Cortex of kidney (tissue), 1 donor: Measurements from ENCODE around the gene ONECUT3.
"Not testable (repeated sequence)": the region's sequence is repeated elsewhere in the genome, so short reads cannot be mapped to it uniquely, and the experiment has no call there.

Source experiments
- DNase-seq: peaks from one replicate; lab custom pipeline; 2025; lab: John Stamatoyannopoulos, UW

The ONECUT3 gene

DNA sequence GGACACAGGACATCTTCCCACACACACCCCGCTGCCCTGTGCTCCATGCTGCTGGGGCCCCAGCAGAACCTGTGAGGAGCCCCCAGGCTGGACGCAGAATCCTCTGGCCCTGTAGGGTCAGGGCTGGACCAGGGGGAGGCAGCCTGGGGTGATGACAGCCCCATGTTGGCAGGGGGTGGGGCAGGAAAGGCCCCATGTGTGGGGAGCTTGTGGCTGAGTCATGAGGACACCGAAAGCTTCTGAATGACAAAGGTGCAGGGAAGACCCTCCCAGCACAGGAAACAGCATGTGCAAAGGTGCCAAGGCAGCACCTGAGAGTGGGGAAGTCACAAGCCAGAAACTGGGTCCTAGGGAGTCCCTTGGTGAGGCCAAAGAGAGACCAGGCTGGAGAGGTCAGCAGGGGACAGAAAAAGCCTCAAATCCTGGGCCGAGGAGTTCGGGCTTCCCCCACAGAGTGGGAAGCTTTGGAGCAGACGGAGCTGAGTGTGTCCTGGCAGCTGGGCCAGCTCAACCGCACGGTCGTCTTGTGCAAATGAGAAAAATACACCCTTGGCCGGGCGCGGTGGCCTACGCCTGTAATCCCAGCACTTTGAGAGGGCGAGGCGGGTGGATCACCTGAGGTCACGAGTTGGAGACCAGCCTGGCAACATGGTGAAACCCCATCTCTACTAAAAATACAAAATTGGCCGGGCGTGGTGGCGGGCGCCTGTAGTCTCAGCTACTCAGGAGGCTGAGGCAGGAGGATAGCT is 41.3 kb downstream of the ONECUT3 start:
- no peak for DNase-seq

DNA sequence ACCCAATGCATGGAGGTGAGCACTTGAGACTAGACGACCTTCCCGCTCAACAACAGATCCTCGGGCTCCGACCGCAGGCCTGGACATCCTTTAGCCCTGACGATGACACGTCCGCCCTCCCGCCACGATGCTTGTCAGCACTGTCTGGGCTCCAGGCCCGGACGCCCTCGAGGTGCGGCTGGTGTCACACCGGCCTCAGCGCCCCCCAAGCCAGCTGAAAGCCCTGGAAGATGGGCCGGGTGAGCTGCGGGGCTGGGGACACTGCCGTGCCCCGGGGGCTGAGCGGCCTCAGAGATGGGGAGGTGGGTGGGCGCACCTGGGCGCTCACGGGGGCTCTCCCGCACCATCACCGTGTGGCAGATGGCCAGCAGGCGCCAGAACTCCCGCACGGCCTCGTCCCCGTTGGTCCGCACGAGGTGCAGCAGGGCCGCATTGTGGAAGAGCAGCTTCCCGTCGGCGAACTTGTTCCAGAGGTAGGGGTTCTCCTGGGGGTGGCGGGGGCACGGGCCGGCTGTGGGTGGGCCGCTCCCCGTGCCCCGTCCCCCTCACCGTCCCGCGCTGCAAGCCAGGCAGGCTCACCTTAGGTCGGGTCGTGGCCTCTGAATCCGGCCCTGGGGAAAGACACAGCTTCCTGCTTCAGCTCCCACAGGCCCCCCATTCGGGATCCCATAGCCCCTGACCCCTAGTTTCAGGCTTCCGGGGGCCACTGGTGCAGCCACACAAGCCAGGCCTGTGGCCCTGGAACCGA is 43.3 kb downstream of the ONECUT3 start:
- DNase-seq = no peak

DNA sequence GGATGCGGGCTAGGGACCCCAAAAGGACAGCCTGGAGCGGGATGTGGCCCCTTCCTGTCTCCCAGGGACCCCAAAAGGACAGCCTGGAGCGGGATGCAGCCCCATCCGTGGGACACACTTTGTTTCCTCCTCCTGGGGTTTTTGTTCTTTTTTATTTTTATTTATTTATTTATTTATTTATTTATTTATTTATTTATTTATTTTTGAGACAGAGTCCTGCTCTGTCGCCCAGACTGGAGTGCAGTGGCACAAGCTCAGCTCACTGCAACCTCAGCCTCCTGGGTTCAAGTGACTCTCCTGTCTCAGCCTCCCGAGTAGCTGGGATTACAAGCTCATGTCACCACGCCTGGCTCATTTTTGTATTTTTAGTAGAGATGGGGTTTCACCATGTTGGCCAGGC is 44.0 kb downstream of the ONECUT3 start:
- not testable (repeated sequence) for DNase-seq

DNA sequence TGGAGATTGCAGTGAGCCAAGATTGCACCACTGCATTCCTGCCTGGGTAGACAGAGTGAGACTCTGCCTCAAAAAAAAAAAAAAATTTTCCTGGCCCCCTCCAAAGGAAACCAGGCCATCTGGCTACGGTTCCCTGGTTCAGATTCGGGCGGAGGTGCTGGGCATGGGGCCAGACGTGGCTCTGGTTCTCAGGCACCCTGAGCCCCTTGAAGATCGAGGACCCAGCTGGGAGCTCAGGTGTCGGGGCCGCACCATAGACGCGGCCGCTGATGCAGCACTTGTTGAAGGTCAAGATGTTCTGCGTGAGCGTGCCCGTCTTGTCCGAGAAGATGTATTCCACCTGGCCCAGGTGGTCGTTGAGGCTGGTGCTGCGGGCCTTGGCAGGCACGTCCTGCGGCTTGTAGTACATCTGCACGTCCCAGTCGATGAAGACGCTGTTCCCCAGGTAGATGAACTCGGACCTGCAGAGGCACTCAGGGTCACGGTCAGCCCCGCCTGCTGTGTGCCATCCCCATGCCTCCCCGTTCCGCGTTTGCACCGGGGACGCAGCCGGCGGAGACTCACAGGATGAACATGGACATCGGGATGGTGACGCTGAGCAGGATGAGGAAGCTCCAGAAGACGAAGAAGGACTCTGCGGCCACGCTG is 46.5 kb downstream of the ONECUT3 start:
- DNase-seq = no peak

DNA sequence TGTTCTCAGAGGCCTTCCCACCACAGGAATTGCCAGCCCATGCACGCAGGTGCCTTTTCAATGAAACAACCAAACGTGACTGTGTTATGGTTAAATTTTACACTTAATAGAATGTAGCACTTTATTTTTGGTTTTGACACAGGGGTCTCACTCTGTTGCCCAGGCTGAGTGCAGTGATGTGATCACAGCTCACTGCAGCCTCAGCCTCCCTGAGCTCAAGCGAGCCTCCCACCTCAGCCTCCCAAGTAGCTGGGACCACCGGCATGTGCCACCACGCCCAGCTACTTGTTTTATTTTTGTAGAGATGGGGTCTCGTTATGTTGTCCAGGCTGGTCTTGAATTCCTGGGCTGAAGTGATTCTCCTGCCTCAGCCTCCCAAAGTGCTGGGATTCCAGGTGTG is 51.6 kb downstream of the ONECUT3 start:
- no peak for DNase-seq

DNA sequence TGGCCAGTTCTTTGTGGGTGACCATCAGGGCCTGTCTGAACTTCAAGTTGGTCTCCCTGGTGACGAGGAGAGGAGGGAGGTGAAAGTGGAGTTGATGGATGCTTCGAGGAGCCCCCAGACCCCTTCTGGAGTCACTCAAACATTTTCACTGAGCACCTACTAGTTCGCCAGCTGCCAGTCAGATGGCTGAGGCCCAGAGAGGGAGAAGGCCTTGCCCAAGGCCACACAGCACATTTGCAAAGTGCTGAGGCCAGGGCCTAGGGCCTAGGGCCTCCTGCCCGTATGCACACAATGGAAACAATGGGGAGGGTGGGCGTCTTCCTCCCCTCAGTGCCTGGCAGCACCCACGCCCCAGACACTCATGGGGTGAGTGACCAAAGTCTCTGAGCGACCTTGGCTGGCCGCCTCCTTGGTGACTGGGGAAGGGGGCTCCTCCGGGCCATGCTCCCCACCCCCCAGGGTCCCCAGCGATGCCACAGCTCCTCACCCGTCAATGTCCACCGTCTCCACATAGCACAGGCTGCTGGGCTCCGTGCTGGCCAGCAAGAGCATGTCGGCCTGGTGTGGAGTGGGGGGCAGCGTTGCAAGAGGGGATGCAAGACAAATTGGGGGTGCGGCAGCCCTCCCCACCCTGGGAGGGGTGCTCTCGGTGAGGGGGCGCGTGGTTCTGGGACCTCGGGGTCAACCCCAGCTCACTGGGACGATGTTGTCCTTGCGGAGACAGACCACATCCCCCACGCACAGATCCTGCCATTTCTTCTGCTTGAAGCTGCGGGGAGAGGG is 52.3 kb downstream of the ONECUT3 start:
- no peak for DNase-seq

DNA sequence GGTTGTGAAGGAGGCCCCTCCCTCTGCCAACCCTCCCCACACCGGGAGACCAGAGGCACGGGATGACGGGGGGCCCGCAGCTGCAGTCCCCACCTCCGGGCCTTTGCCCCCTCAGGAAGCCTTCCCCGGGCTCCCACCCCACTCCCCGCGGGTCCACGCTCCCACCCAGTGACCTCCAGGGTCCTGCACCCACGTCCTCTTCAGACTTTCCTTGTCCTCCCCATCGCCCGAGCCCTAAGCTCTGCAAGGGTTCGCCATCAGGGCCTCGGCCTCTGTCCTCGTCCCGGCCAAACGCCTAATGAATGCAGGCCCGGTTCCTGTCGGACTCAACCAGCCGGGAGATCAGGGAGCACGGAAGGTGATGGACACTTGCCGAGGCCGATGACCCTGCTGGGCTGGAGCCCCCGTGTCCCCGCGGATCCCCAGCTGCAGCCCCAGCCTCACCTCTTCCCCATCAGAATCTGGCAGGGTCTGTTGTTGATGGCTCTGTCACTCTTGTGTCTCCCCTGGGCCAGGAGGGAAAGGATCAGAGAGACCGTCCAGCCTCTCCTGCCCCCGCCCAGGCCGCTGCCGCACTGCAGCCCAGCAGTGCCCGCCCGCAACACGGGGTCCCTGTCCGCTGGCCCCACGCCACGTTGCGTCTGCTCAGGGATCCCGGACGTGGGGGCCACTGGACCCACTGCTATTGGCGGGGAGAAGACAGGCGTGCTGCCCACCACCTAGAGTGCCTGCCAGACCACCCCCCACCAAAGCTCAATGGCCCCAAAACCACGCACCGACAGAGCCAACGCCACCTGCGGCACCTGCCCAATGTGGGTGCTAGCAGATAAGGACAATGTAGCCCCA is 53.1 kb downstream of the ONECUT3 start:
- DNase-seq = no peak

DNA sequence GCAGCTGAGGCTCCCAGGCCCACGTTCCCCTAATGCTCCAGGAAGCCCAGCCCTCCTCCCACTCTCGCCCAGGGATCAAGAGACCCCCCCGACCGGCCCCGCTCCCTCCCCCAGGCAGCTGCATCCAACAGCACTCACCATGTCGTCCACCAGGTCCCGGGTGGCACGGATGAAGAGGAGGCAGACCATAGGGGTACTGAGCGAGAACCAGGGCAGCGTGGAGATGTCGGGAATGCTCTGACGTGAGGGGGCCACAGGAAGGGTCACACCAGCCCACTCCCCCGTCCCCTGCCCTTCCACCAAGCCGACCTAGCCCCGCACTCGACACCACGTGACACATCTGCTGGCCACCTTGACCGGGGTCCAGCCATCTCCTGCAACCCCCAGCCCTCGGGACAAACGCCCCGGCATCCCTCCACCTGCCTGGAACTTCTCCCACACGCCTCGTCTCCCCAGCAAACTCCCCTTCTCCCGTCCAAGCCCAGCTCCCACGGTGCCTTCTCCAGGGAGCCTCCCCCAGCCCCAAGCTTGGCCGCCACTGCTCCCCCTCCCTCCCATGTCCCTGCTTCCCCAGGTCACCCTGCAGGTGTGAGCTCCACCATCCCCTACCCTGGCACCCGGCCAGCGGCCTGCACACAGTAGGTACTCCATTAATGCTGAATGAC is 53.9 kb downstream of the ONECUT3 start:
- no peak for DNase-seq

DNA sequence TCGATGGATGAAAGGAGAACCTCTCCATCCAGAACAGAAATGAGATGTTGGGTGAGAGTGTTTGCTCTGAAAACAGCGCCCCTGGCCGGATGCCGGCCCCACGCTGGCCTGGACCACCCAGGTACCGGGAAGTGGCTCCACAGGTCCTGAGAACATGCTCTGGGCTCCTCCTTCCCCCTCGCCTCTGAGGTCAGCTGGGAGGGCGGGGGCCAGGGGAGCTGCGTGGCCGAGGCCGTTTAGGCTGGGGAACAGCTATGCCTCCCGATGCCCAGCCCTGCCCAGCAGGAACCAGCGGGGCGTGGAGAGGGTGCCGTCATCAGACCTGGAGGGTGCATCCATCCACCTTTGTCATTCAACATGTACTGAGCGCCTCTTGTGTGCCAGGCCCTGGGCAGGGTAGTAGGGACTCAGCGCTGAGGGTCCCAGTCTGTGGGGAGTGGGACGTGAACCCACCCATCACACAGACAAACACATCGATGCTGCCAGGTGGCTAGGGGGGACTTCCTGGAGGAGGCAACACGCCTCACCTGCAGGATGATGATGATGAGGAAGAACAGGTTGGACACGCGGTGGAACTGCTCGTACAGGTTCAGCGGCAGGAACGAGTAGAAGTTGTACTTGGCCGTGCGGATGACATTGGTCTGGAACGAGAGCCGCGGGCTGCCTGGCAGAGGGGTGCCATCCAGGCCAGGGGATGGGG is 54.5 kb downstream of the ONECUT3 start:
- DNase-seq = no peak

DNA sequence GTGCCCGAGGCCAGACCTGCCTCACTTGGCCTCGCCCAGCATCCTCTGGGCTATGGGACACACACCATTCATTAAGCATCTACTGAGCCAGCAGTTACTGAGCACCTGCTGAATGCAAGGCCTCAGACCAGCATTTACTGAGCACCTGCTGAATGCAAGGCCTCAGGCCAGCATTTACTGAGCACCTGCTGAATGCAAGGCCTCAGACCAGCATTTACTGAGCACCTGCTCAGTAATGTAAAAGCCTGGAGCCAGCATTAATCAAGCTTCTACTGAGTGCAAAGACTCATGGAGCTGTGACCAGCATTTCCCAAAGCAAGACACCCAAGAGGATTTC is 55.1 kb downstream of the ONECUT3 start:
- DNase-seq = no peak

DNA sequence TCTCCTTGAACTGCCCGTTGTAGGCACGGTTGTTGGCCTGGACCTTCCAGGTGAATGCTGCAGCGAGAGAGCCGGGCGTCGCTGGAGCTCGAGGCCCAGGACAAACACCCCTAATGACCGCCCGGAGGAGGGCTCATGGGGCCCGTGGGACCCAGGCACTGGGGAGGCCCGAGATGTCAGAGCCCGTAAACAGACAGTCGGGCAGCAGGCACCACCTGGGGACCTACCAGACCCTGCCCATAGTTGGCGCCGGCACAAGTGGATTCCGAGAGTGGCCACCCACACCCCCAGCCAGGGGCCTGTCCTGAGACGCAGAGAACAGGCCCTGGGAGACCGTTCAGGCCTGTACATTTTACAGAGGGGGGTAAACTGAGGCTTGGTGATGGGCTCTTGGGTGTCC is 56.4 kb downstream of the ONECUT3 start:
- DNase-seq = no peak

DNA sequence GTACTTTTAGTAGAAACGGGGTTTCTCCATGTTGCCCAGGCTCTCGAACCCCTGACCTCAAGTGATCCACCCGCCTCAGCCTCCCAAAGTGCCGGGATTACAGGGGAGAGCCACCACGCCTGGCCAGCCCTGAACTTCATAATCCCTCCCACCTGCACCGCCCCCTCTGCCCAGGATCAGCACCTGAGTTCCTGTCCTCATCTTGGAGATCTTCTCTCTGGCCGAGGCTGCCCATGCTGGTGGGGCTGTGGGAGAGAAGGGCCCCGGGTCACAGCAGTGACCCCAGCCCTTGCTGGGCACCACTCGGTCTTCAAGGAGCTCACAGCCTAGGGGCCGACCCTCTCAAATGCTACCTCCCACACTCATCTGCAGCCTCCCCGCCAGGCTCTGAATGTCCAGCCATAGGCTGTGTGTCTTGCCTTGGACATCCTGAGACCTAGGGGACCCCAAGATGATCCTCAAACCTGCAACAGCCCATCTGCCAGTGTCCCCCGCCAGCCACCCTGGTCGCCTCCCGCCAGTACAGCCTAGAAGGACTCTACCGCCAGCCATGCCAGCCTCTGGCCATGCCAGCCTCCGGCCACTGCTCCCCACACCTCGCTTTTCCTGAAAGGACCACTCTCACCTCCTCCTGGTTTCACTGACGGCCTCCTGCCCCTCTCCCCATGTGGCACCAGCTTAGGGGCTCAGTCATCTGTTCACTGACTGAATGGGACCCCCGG is 57.3 kb downstream of the ONECUT3 start:
- DNase-seq = no peak

DNA sequence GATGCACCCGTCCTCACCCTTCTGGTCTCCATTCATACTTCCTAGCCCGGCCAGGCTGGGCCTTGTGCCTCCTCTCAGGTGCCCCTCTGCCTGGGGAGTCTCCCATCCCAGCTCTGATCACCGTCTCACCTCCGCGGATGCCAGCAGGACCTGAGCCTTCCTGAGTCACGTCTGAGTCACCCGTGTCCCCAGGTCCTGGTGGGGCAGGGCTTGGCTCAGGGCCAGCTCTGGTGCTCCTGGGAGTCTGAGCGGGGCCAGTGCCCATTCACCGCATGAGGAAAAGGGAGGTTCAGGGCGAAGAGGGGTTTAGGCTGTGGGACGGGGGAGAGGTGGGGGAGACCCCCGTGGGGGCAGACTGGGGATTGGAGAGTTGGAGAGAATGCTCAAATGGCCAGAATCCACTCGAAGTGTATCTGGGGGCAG is 58.2 kb downstream of the ONECUT3 start:
- DNase-seq = no peak

DNA sequence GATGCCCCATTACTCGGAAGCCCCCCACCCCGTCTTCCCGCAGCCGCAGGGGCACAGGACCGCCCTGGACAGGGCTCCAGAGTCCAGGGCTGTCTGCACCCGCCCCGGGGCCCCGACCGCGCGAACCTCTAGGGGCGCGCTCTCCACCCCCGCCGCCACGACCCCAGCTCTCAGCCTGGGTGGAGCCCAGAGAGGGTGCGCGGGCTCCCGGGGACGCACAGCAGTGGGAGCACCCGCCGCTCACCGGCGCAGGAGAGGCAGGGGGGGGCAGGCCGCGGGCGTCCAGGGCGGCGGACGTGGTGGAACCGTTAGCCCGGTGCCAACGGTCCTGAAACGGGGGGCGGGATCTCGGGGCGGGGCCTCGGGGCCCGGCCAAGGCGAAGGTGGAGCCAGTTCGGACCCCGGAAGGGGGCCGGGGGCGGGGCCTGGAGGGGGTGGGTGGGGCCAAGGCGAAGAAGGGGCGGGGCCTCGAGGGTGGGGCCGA is 58.7 kb downstream of the ONECUT3 start, which contains the start of gene ATP8B3:
Gene ATP8B3, minus strand, starts transcription at position 335 of the 484 bp plus-strand sequence. CDS start 540 bp downstream, outside the sequence.
- DNase-seq = no peak

DNA sequence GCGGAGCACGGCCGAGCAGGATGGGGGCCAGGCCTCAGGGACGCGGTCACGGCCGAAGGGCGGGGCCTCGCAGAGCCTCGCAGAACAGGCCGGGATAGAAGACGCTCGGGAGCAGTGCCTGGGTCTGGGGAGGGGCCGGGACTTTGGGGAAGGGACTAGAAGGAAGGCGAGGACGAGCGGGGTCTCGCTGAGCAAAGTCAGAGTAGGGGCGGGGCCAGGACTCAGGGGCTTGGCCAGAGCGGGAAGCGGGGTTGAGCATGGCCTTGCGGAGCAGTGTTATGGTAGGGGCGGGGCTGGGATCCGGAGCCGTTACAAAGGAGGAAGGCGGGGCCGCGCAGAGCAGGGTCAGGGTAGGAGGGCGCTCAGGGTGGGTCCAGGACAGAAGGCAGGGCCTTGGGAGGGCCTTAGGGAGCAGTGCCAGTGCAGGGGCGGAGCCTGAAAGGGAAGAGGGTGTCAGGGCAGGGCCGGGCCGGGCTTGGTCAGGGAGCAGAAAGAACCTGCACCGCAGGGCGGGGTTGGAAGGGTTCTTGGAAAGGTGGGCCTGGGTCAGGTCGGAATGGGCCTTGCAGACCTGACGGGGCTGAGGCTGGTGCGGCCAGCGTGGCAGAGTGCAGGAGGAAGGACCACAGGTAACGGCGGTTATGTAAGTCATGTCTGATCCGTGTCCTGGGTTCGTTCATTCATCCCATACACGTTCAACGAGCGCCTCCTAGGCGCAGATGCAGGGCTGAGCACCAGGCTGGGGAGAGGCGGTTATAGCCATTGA is 59.3 kb downstream of the ONECUT3 start:
- no peak for DNase-seq

DNA sequence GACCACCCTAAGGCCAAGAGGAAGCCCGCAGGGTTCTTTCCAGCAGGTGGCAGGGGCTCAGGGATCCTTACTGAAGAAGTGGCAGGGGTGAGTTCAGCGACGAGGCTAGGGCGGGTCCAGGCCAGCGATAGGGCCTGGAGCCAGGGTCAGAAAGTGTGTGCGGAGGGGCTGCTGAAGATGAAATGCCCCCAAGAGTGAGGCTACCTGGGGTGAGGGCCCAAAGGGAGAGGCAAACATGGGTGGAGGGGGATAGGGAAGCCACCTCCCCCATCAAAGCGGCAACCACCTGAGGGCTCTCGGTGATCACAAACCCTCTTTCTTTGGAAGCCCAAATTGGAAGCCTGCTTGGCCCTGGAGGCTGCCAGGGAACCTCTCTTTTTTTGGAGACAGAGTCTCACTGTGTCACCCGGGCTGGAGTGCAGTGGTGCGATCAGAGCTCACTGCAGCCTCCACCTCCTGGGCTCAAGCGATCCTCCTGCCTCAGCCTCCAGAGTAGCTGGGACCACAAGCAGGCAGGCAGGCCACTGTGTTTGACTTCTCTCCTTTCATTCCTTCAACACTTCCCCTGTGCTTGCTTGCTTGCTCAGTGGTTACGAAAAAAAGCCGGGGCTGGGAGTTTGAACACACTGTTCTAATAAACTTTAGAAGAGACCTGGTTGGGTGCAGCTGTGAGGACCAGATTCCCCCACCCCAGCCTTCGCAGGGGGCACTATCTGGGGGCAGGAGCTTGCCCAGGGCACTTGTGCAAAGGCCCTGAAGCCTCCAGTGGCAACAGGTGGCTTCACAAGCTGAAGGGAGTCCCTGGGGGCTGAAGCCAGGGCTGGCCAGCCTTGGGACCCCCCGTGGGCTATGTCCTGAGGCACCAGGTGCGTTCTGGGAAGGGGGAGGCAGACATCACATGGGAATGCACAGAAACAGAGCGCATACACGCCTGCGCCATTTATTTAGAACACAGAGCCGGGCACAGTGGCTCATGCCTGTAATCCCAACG is 60.2 kb downstream of the ONECUT3 start:
- no peak for DNase-seq

DNA sequence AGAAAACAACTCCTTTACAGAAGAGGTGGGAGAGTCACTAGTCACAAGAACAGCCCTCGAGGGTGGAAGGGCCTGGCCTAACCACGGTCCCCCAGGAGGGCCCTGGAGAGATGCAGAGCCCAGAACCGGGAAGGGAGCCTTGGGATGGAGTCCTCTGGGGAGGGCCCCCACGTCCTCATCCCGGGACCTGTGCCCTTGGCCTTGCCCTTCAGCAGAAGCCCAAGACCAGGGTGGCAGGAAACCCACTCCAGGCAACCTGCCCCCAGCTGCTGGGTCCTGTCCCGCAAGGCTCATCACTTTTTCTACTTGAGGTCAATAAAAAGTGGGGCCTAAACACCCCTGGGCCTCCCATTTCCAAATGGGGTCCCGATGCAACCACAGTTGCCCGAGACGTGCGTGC is 61.1 kb downstream of the ONECUT3 start:
- DNase-seq = no peak
